Activated T-helper 17 cell treated with anti-CD3 and anti-CD28 coated beads, Interleukin-2, amount 50 U/mL, for 72 hours (primary cell): ENCODE data around the gene CCDC77. TPM values are rescaled to one million over a fixed set of nuclear protein-coding genes. Genes with fewer than 3 reads are reported as not detected.

Source experiments
- ATAC-seq: fragments of 150-1000 bp; cut with Tn5 transposase; replicated peaks from 2 replicates; pipeline ENCODE4 v1.10.0; 2021; ENCODE audit warnings: mild to moderate bottlenecking, moderate library complexity
- H3K27ac Mint-ChIP-seq: one replicate; pipeline ENCODE4 v1.8.0; 2022; ENCODE audit warnings: mixed read lengths
- H3K27me3 Mint-ChIP-seq: one replicate; pipeline ENCODE4 v1.8.0; 2022; ENCODE audit warnings: mixed read lengths
- H3K36me3 Mint-ChIP-seq: one replicate; pipeline ENCODE4 v1.8.0; 2022; ENCODE audit warnings: low read depth, mild to moderate bottlenecking, mixed read lengths
- H3K4me1 Mint-ChIP-seq: one replicate; pipeline ENCODE4 v1.8.0; 2022; ENCODE audit warnings: mixed read lengths
- H3K4me3 Mint-ChIP-seq: one replicate; pipeline ENCODE4 v1.8.0; 2022; ENCODE audit warnings: mild to moderate bottlenecking, mixed read lengths
- H3K9me3 Mint-ChIP-seq: one replicate; pipeline ENCODE4 v1.8.0; 2022; ENCODE audit warnings: mixed read lengths
- total RNA-seq, 2 donors: library from RNA; stranded (reverse); gene quantifications; one replicate each; pipeline ENCODE4 v1.2.3, GENCODE V29; 2022

Gene CCDC77
- total RNA-seq, 2 donors from 2014 or later, result 17.4 to 22.8 TPM

DNA sequence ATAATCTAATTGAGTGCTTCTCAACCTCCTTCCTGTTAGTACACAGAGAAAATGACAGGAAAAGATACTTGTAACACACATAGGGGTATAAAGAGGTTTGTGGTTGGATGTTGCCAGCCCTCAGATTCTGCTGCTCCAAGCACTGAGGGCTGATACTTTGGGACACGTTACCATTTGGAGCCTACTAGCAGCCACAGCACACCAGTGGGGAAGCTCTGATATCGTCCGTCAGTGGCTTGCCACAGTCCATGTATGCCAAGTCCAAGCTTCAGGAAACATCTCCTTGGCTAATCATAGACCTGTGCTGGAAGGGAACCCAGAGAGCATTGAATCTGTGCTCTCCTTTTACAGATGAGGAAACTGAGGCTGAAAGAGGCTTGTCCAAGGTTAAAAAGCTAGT lies 80.6 kb downstream of the CCDC77 start:
- H3K4me3 Mint-ChIP-seq, result no peak overlapping the region
- H3K36me3 Mint-ChIP-seq, result no peaks in the 10 kb centered on the region
- H3K9me3 Mint-ChIP-seq, result no peaks in the 10 kb centered on the region
- peaks cover 19% of the 10 kb centered on the region for H3K27me3 Mint-ChIP-seq
- no peak overlapping the region for H3K27ac Mint-ChIP-seq
- no peak for ATAC-seq
- H3K4me1 Mint-ChIP-seq, result peaks cover 4% of the 10 kb centered on the region

DNA sequence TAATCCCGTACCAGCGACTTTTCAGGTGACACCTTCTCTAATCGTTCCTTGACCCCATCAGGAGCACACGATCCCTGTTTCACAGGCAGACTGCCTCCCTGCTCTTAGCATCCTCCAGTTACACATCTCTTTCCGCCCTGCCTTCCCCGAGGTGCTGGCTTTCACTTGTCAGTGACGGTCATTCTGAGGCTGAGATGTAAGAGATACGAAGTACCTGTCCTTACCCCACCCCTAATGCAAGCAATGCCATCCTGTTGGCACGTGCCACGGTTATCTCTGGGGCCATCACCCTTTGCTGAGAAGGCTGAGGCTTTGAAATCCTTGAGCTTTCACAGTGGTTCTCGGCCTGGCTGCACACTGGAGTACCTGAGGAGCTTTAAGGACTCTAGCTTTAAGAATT lies 82.7 kb downstream of the CCDC77 start:
- no peak for ATAC-seq
- Mint-ChIP-seq H3K27ac (no peak overlapping the region), H3K4me3 (no peak overlapping the region), H3K9me3 (peaks cover 2% of the 10 kb centered on the region), H3K27me3 (peaks cover 21% of the 10 kb centered on the region), H3K36me3 (no peaks in the 10 kb centered on the region), H3K4me1 (peaks cover 4% of the 10 kb centered on the region)

DNA sequence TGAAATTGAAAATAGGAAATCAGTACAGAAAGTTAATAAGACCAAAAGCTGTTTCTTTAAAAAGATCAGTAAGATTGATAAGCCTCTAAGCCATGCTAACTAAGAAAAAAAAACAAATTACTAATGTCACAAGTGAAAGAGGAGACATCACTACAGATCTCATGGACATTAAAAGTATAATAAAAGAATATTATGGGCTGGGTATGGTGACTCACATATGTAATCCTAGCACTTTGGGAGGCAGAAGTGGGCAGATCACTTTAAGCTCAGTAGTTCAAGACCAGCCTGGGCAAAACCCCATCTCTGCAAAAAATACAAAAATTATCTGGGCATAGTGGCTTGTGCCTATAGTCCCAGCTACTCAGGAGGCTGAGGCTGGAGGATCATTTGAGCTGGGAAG lies 88.8 kb downstream of the CCDC77 start:
- no peak overlapping the region for H3K4me3 Mint-ChIP-seq
- no peak overlapping the region for H3K27ac Mint-ChIP-seq
- peaks cover 3% of the 10 kb centered on the region for H3K27me3 Mint-ChIP-seq
- ATAC-seq, result no peak
- no peaks in the 10 kb centered on the region for H3K36me3 Mint-ChIP-seq
- H3K4me1 Mint-ChIP-seq, result no peaks in the 10 kb centered on the region
- H3K9me3 Mint-ChIP-seq, result peaks cover 5% of the 10 kb centered on the region

Other genes with a start within 250 kb of the CCDC77 start
- not detected for gene SLC6A12, start 187.5 kb upstream of the CCDC77 start, total RNA-seq
- gene SLC6A13, start 138.8 kb upstream of the CCDC77 start, total RNA-seq, result under 1 TPM in 1 of 2 donors, not detected in 1; 0.32 TPM
- gene KDM5A, start 12.3 kb upstream of the CCDC77 start, total RNA-seq, result 10 to 100 TPM; 62.5 to 82.1 TPM
- gene B4GALNT3, start 58.3 kb downstream of the CCDC77 start, total RNA-seq, result 1 to 10 TPM; 3.5 to 4.7 TPM